M059J (cell line): ENCODE measurements around the gene MID1. TPM values are rescaled to one million over a fixed set of nuclear protein-coding genes. Genes with fewer than 3 reads are reported as not detected.

Experiments used
- DNase-seq: peaks from one replicate; pipeline ENCODE4 v3.0.0-alpha.2; 2012; ENCODE audit warnings: low read depth
- total RNA-seq: library from RNA; depleted of rRNA; stranded (reverse); fragments of >200 nt; shearing (Covaris generic); gene quantifications from 2 replicates; pipeline ENCODE4 v1.2.3, GENCODE V29; 2014

The MID1 gene
- total RNA-seq, 1 experiment from 2014 or later, result 44.1 TPM

DNA sequence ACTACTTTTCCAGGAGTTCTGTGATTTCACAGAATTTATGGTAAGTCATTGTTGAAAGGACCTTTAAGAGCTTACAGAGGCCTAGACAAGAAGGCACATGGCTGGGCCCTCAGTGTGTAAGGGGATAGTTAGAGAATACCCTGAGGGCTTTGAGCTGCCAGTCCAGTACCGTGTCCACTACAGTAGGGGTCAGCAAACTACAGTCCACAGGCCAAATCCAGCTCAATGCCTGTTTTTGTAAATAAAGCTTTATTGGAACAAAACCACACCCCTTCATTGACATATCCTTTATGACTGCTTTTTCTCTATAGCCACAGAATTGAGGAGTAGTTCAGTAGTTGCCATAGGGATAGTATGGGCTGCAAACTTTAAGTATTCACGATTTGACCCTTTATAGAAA is 176.2 kb downstream of the MID1 start:
- DNase-seq, result peak; percentile 12

DNA sequence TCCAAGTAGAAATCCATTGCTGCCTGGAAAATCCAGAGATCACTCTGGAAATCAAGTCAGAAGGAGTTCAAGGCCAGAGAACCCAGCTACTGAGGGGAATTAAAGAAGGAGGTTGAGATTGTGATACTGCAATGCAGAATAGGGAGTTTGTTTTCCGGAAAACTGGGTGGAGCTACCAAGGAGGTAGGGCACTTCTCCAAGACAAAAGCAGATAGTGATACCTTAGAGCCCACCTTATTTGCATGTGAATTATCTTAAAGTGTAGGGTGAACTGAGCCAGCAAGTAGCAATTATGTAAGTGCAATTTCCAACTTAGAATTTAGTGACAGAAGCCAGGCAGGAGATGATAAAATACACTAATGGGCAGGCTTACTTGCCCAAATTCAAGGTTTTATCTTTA is 178.9 kb downstream of the MID1 start:
- DNase-seq, result no peak

DNA sequence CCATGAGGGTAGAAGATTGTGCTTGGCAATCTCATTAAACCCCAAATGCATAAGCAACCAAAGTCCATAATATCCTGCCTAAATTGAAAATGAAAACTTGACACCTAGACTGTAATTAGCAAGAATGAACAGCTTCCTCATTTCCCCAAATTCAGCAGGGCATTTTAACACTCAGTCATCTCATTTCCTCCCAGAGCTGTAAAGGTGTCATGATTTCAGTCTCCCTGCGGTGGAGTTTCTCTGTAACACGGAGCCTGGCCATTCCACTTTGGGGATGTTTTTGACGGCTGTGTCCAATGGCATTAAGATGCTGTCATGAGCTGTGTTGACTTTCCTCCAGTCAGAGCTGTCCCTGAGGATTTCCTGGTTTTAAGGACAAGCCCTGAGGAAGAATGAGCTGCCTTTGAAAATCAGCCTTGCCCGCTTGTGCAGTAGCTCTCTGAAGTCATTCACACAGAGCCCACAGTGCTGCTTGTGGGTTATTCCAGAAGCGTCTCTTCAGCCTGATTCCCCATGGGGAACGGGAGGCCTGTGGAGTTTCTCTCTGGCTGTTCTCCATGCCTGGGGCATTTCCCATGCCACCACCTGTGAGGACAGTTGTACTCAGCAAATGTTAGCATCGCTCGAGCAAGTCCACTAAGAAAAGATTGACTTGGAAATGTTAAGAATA is 187.0 kb downstream of the MID1 start:
- DNase-seq, result no peak

DNA sequence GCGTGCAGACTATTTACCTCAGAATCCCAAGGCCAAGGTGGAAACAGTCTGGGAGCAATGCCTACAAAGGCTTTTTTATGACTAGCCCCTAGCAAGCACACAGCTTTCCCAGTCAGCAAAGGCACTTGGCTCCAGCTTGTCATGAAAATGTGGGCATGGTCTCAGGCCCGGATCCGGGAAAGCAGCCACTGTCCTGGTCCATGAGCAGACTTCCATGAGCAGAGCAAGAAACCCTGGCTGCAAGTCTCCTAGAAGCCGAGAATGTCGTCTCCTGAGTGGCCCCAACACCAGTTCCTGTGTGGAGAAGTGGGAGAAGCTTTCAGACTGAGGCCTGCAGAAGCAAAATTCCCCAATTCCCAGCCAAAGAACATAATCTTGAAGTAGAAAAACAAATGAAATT is 190.5 kb downstream of the MID1 start:
- DNase-seq, result no peak

DNA sequence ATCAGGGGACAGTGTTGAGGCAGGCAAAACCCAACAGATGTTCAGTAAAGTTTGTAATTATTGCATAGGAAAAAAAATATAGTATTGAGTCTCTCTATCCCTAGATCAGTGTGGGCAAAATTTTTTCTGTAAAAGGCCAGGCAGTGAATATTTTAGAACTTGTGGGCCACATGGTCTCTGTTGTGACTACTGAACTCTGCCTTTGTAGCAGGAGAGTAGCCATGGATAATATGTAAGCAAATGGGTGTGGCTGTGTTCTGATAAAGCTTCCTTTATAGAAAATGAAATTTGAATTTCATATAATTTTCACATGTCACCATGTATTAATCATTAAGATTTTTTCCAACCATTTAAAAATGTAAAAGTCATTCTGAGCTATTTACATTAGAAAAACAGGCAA is 193.1 kb downstream of the MID1 start:
- DNase-seq, result no peak

DNA sequence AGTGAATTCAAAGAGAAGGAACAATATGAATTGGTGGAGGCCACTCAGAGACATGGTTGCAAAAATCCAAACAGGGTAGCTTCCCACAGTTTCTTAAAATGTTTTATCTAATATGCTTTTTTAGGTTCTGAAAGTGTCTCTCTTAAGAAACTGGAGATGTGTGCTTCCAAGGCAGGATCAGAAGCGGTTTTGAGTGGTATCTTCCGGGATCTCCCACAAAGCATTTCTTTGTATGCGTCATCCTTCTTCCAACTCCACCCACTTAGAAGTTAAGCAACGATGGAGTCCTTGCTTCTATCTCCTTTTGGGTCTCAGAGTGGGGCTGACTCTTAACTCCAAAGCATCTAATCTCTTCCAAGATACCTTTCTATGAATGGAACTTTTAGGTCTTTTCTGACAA is 196.7 kb downstream of the MID1 start:
- no peak for DNase-seq

DNA sequence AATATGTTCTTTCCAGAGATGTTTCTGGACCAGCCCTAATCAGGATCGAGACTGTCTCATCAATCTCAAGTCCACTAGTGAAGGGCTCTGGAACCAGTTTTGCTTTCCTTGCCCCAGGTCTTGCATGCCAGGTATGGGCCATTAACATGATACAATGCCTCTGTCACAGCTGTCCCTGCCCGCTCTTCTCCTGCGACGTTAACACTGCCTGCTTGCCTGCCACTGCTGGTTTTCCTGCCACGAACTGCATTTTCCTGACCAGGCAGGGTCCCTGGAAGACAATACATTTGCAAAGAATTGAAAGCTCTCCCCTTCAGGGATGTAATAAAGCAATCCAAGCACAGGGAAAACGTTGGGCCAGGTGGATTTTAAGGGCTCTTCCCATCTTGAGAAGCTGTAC is 200.3 kb downstream of the MID1 start:
- DNase-seq, result no peak

DNA sequence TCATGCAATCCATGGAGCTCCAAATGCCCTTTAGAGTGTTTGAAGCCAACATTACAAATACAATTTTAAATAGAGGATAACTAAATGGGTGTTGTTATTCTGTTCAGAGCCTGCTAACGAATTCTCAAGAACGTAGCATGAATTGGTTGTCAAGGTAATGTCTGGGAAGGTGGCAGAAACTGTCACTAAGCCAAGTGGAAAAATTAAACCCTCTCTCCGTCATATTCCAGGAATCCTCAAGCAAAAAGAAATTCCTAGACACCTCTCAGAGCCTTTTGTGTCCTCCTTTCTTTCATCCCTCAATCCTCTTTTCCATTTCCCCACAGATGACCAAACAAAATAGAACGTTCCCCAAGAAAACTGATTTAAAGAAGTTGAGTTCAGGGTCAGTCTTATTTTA is 204.0 kb downstream of the MID1 start:
- no peak for DNase-seq

DNA sequence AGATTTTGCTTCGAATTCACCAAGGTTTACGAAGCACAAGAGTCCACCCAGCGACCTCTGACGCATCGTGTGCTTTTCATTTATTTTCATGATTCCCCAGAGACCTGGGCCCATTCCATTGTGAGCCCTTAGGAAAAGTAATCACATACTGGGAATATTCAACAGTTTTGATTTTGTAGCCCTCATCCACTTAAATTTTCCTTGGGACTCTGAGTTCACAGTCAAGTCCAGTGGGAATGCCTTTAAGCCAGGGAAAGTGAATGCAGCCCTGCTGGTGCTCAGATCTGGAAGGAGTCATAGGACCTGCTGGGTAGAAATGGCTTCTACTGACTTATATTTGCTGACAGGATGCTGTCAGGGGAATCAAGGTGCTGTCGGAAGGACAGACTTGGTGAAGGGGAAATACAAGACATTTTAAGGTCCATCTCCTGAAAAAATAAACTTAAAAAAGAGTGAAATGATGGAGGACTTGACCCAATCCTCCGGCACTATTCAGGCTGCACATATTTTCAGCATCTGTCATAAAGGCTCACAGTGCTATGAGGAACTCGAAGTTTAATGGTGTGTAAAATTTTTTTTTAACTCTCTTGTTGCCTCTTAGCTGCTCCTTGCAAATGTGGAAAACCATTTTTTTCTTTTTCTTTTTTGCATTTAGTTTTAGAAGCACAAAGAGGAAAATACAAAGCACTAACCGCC is 204.9 kb downstream of the MID1 start:
- DNase-seq, result peak; percentile 75

DNA sequence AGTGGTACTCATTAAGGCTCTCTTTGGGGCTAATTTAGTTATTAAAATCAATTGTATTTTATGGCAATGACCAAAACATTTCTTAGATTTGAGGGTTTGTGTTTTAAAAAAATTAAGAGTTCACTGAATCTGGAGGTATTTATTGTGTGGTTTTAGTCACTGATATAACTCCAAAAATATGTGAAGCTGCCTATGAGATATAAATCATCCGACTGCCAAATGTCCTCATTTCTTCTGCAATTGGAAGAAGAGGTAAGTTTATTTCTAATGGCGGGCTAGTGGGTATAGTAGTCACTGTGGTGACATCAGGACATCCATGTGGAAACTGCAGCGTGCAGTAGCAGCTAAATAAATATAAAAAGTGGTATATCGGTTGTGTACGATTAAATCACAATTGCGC is 205.5 kb downstream of the MID1 start:
- DNase-seq, result peak; percentile 73

DNA sequence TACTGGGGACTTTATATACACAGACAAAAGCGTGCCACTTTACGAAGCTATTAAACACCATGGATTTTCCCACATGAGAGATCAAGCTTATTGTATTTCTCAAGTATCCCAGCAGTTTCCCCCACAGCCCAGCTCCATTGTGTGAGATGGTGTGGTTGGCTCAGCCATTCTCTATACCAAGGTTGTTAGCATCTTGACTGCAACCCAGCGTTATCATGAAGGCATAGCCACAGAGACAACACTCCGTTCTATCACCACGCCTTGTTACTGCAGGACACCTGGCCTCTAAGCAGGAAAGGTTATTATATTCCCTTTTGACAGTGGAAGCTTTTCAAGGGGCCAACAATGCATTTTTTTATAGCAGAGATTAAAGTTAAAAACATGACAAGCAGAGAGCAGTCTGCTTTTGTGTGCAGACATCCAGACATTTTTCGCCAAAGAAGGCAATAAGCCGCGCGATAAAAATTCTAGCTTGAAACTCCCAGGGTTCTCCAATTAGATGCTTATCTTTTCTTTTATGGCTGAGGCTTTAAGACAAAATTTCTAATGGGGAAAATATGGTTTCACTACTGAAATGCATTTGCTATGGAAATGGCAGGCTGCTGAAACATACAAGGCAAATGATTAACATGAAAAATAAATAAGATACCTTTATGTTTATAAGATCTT is 206.1 kb downstream of the MID1 start:
- DNase-seq, result peak; percentile 15

DNA sequence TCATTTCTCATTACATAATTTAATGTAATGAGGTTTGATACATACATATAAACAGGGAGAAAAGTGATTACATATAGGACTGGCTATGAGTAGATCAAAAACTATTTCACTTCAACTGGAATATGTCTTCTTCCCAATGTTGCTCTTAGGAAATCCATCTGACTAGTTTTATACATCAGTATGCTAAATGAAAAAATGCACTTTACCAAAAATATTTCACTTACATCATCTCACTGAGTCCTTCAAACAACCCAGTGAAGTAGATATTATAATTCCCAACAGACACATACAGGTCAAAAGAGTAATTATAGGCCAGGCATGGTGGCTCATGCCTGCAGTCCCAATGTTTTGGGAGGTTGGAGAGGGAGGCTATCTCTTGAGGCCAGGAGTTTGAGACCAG is 215.9 kb downstream of the MID1 start:
- DNase-seq, result no peak

DNA sequence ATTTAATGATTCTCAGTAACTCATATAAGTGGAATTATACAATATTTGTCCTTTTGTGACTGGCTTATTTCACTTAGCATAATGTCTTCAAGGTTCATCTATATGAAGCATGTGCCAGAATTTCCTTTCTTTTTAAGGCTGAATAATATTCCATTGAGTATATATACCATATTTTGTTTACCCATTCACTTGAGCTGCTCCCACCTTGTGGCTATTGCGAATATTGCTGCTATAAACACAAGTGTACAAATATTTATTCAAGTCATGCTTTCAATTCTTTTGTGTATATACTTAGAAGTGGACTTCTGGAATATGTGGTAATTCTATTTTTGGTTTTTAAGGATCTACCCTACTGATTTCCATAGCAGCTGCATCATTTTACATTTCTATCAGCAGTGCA is 219.1 kb downstream of the MID1 start:
- no peak for DNase-seq

DNA sequence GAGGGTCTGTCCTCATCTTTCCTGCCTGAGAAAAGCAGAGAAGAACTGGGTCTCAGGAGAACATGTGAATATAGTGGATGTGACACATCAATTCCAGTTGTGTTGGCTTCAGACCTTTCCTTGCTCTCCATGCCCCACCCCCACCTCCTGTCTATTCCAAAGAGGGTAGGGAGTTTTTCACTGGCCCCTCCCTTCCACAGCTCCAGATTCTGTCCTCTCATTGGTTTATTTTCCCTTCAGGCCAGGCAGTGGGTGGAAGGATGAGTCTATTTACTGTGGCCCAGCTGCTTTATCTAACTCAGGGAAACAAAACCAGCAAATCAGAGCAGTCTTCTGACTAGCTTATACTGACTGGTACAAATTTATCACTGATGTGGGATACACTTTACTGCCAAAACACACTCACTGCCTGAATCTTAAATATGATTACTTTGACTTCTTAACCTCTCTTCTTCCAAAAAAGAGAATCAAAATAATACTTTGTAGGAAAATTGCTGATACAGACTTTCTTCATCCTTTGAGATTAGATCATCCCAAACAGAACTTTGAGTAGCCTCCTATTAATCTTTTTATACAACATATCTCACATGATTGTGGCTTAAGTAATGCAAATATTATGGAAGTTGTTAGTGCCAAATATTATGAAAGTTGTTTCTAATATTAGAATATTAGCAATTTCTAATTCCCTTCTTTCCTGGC is 221.2 kb downstream of the MID1 start:
- no peak for DNase-seq

DNA sequence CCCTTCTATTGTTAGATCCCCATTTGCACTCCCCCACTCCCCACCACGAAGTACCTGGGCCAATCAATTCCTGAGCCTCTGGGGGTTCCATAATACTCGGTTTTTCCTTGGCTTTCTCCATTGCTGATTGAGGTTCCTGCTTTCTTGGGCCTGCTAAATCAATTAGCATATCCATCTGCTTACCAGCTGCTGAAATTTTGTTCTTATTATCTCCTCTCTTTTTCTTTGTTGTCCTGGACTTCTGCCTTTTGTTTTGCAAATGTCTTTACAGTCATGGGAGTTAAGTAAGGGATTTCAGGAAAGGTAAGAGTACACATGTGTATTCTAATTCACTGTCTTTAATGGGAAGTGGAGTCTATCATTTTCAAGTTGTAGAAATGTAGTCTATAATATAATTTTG is 222.2 kb downstream of the MID1 start:
- DNase-seq, result no peak

DNA sequence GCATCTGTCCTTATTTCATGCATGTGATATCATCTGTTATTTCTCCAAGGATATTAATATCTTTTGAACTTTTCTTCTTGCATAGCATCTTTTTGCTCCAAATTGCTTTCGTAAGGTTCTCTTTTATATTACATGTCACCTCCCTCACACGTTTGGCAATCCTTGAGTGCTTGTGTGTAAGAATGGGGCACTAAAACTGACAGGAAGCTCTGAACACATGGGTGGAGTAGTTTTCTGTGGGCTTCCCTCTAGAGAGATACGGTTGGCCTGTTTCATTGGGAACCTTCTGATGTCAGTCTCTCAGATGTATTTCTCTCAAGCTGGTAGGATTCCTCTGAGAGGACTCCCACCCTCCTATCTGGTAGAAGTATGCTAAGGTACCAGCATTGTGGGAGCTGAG is 223.0 kb downstream of the MID1 start:
- no peak for DNase-seq

DNA sequence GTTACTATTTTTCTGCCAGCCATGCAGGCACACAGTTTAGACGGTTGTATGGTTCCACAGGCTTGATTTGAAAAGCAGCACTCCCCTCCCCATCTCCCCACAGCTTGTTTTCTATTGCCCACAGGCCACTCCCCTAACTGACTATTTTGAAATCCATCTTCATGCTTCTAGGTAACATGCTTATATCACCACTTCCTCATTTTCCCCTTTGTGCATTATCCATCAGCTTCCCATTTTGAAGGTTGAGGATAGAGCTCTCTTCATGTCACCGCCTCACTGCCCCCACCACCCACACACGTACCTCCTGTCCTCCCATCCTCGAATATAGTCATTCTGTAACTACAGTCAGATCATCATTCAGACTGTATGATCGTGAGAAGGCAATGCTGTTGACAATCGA is 224.7 kb downstream of the MID1 start:
- DNase-seq, result no peak
